Mesothelial cell of epicardium (in vitro differentiated cells): Measurements from ENCODE around the gene C11orf42. TPM values are rescaled to one million over a fixed set of nuclear protein-coding genes. Genes with fewer than 3 reads are reported as not detected.
"Not testable (repeated sequence)": the region's sequence is repeated elsewhere in the genome, so short reads cannot be mapped to it uniquely, and the experiment has no call there.

Source experiments
- DNase-seq, 2 experiments: peaks; one replicate each; pipeline ENCODE4 v3.0.0; 2021; ENCODE audit warnings: low spot score in 2 of 2; ENCODE audit not compliant: unreplicated experiment in 2 of 2
- H3K27ac Mint-ChIP-seq: 2 replicates; pipeline ENCODE4 v1.8.0; 2021; ENCODE audit warnings: mixed read lengths
- H3K27me3 Mint-ChIP-seq: 2 replicates; pipeline ENCODE4 v1.8.0; 2021; ENCODE audit warnings: low read depth, mixed read lengths
- H3K36me3 Mint-ChIP-seq: 2 replicates; pipeline ENCODE4 v1.8.0; 2021; ENCODE audit warnings: mixed read lengths
- H3K4me1 Mint-ChIP-seq: 2 replicates; pipeline ENCODE4 v1.8.0; 2021; ENCODE audit warnings: mixed read lengths
- H3K4me3 Mint-ChIP-seq: 2 replicates; pipeline ENCODE4 v1.8.0; 2021; ENCODE audit warnings: mild to moderate bottlenecking, moderate library complexity, mixed read lengths
- H3K9me3 Mint-ChIP-seq: 2 replicates; pipeline ENCODE4 v1.8.0; 2021; ENCODE audit warnings: mixed read lengths
- total RNA-seq: library from RNA; stranded (reverse); gene quantifications from 3 replicates; pipeline ENCODE4 v1.2.1, GENCODE V29; 2021
- TF ChIP-seq, protein P1 (sequence below): fragments of 200-600 bp; sonication (generic); IDR thresholded peaks from one replicate; pipeline ENCODE4 v1.5.0; 2021; ENCODE audit warnings: antibody characterized with exemption; ENCODE audit not compliant: unreplicated experiment

Gene C11orf42
- total RNA-seq, 1 donor from 2014 or later, result not detected

DNA sequence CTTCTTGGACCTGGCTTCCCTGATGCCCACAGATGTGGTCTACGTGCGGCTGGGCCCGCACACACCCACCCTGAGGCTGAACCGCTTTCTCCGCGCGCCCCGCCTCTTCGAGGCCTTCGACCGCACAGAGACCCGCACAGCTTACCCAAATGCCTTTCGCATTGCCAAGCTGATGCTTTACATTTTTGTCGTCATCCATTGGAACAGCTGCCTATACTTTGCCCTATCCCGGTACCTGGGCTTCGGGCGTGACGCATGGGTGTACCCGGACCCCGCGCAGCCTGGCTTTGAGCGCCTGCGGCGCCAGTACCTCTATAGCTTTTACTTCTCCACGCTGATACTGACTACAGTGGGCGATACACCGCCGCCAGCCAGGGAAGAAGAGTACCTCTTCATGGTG is 34.8 kb downstream of the C11orf42 start:
- no peaks in the 10 kb centered on the region for H3K36me3 Mint-ChIP-seq
- no peaks in the 10 kb centered on the region for H3K9me3 Mint-ChIP-seq
- peaks cover 3% of the 10 kb centered on the region for H3K27me3 Mint-ChIP-seq
- H3K4me3 Mint-ChIP-seq, result no peak overlapping the region
- no peak overlapping the region for H3K27ac Mint-ChIP-seq
- DNase-seq, result no peak
- TF ChIP-seq, protein P1, sequence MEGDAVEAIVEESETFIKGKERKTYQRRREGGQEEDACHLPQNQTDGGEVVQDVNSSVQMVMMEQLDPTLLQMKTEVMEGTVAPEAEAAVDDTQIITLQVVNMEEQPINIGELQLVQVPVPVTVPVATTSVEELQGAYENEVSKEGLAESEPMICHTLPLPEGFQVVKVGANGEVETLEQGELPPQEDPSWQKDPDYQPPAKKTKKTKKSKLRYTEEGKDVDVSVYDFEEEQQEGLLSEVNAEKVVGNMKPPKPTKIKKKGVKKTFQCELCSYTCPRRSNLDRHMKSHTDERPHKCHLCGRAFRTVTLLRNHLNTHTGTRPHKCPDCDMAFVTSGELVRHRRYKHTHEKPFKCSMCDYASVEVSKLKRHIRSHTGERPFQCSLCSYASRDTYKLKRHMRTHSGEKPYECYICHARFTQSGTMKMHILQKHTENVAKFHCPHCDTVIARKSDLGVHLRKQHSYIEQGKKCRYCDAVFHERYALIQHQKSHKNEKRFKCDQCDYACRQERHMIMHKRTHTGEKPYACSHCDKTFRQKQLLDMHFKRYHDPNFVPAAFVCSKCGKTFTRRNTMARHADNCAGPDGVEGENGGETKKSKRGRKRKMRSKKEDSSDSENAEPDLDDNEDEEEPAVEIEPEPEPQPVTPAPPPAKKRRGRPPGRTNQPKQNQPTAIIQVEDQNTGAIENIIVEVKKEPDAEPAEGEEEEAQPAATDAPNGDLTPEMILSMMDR, result no peak
- H3K4me1 Mint-ChIP-seq, result peaks cover 5% of the 10 kb centered on the region

DNA sequence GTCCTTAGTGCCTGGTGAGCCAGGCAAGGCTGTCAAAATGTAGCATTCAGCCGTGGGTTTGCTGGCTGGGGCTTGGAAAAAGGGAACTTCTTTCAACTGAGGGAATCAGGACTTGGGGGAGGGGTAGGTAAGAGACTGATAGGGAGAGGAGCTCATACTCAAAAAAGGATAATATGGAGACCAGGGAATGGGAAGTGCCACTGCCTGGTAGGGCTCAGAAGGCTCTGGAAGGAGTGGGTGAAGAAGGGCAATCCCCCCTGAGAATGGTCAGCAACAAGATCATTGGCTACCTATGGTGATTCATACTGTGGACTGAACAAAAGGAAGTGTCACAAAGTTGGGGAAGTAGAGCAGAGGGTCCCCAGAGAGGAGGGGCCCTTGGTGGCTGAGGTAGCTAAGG is 35.4 kb downstream of the C11orf42 start:
- H3K36me3 Mint-ChIP-seq, result no peaks in the 10 kb centered on the region
- no peak overlapping the region for H3K4me3 Mint-ChIP-seq
- TF ChIP-seq, protein P1, result no peak
- H3K27me3 Mint-ChIP-seq, result peaks cover 3% of the 10 kb centered on the region
- no peak for DNase-seq
- no peak overlapping the region for H3K27ac Mint-ChIP-seq
- no peaks in the 10 kb centered on the region for H3K9me3 Mint-ChIP-seq
- peaks cover 2% of the 10 kb centered on the region for H3K4me1 Mint-ChIP-seq

DNA sequence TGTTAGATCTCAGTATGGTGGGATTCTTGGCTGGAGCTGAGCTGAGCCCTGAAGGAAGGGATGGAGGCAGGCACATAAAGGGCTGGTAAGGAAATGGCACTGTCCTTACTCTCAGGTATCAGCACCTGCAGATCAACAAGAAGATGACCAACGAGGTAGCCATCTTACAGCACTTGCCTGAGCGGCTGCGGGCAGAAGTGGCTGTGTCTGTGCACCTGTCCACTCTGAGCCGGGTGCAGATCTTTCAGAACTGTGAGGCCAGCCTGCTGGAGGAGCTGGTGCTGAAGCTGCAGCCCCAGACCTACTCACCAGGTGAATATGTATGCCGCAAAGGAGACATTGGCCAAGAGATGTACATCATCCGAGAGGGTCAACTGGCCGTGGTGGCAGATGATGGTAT is 36.0 kb downstream of the C11orf42 start:
- H3K27ac Mint-ChIP-seq, result no peak overlapping the region
- no peaks in the 10 kb centered on the region for H3K36me3 Mint-ChIP-seq
- peaks cover 2% of the 10 kb centered on the region for H3K4me1 Mint-ChIP-seq
- no peak for DNase-seq
- no peaks in the 10 kb centered on the region for H3K9me3 Mint-ChIP-seq
- TF ChIP-seq, protein P1, result no peak
- H3K4me3 Mint-ChIP-seq, result no peak overlapping the region
- H3K27me3 Mint-ChIP-seq, result peaks cover 3% of the 10 kb centered on the region

GRCh38 chr11:6245536-6245935 is 40.2 kb downstream of the C11orf42 start:
- TF ChIP-seq, protein P1, result no peak
- no peaks in the 10 kb centered on the region for H3K27me3 Mint-ChIP-seq
- no peaks in the 10 kb centered on the region for H3K36me3 Mint-ChIP-seq
- H3K4me1 Mint-ChIP-seq, result peaks cover 2% of the 10 kb centered on the region
- DNase-seq, result no peak
- H3K4me3 Mint-ChIP-seq, result no peak overlapping the region
- H3K9me3 Mint-ChIP-seq, result no peaks in the 10 kb centered on the region
- H3K27ac Mint-ChIP-seq, result no peak overlapping the region

DNA sequence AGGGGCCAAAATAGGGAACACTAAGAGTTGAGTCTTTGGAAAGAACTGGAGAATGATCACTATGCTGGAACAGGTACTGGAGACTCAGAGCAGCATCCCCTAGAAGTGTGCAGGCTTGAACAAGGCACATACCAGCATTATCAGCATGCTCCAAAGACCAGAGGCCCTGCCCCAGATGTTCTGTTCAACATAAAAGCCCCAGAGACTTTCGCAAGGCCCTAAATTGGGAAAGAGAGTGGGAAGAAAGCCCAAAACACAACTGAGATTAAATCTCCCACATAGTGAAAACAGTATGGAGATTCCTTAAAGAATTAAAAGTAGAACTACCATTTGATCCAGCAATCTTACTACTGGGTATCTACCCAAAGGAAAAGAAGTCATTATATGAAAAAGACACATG is 42.9 kb downstream of the C11orf42 start:
- Mint-ChIP-seq H3K4me1 (peaks cover 6% of the 10 kb centered on the region), H3K27ac (no peak overlapping the region), H3K4me3 (no peak overlapping the region), H3K36me3 (no peaks in the 10 kb centered on the region), H3K27me3 (no peaks in the 10 kb centered on the region), H3K9me3 (no peaks in the 10 kb centered on the region)
- TF ChIP-seq, protein P1, result no peak
- no peak for DNase-seq

GRCh38 chr11:6248897-6249296 is 43.5 kb downstream of the C11orf42 start:
- DNase-seq, H3K4me1 Mint-ChIP-seq, H3K4me3 Mint-ChIP-seq, H3K27ac Mint-ChIP-seq, H3K9me3 Mint-ChIP-seq, H3K36me3 Mint-ChIP-seq, H3K27me3 Mint-ChIP-seq: not testable (repeated sequence)
